Stimulated activated CD4-positive, alpha-beta T cell treated with anti-CD3 and anti-CD28 coated beads, Interleukin-4, amount 100 ng/mL, for 24 hours (primary cell): ENCODE measurements around the gene PKMYT1.
A peak's percentile ranks its signal among the peaks of the same experiment; 100 is the strongest.

ENCODE experiments used
- DNase-seq: peaks from one replicate; pipeline ENCODE4 v3.0.0-alpha.2; 2020

Gene PKMYT1

DNA sequence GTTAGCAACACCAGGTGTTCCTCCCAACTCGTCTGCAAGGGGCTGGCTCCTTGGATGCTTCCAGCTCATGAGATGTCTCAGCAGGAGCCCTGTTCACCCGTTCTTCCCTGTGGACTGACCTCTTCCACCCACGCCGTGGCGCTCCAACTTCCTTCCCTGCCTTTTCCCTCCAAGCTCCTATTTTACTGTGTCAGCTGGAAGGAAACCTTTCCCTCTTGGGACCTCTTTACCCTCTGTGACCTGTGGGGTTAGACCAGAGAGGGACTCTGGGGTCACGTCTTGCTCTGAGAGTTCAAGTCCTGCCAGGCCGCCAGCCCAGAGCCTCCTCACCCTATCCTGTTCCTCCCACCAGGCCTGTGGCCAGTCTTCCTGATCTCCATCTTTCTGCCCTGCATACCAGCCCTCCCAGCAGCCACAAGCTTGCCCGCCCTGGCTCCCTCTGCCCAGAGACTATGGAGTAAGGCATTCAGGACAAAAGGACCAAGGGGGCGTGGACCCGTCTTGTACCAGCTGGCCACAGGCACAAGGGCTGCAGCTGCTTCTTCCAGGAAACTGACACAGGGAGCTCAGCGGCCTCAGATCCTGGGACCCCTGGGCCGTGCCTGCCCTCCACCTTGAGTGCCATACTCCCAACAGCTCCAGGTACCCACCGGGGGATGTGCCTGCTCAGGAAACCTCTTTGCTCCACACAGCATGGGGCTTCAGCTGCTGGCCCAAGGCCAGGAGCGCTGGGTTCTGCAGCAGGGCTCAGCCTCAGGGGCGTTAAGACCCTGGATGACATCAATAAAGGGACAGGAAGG, 8.1 kb downstream of the PKMYT1 start:
- DNase-seq: no peak

DNA sequence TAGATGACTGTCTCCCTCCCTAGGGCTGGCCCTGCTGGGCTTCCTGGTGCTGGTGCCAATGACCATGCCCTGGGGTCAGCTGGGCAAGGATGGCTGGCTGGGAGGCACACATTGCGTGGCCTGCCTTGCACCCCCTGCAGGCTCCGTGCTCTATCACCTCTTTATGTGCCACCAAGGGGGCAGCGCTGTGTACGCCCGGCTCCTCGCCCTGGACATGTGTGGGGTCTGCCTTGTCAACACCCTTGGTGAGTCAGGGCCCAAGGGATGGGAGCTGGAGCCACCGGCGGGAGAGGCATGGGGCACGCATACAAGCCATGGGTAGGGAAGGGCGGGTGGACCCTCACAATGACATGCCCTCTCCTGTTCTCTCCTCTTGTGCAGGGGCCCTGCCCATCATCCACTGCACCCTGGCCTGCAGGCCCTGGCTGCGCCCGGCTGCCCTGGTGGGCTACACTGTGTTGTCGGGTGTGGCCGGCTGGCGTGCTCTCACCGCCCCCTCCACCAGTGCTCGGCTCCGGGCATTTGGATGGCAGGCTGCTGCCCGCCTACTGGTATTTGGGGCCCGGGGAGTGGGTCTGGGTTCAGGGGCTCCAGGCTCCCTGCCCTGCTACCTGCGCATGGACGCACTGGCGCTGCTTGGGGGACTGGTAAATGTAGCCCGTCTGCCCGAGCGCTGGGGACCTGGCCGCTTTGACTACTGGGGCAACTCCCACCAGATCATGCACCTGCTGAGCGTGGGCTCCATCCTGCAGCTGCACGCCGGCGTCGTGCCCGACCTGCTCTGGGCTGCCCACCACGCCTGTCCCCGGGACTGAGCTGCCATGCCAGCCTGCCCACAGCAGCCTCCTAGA, 8.9 kb downstream of the PKMYT1 start:
- DNase-seq: no peak

- no peak for DNase-seq
Measured at GRCh38 chr16:2970563-2970962, 9.7 kb downstream of the PKMYT1 start.

DNA sequence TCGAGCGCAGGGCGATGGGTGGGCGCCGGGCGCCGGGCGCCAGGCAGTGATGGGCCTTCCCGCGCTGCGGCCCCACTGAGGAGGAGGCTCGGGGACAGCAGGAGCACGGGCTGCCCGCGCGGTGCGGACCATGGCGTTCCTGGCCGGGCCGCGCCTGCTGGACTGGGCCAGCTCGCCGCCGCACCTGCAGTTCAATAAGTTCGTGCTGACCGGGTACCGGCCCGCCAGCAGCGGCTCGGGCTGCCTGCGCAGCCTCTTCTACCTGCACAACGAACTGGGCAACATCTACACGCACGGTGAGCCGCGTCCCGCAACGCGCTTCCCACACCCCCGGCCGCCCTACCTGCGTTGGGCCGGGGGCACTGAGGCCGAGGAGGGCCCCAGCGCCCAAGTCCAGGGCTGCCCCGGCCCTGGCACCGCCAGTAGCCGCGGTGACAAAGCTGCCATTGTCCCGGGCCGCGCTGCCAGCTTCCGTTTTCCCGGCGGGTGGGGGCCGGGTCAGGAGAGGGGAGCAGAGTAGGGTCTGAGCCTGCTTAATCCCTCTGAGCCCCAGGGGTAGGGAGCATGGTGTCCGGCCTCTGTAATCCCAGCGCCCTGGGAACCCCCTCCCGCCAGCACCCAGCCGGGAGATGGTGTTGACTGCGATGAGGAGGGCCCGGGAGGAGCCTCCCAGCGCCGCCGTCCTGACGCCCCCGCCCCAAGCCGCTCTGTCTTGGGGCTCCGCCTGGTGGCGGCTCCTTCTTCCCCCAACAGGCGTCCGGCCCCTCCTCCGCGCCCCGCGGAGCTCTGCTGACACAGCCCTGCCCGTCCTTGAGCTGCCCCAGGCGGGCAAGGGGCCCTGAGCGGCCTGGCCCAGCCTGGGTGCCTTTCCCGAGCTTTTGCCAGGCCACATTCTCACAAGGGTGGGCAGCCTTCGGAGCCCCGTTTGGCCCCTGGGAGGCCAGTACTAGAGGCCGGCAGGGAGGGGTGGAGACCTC, 10.4 kb downstream of the PKMYT1 start:
- DNase-seq: peak; percentile 79

- DNase-seq: peak; percentile 77
Measured at GRCh38 chr16:2968738-2969544, 11.3 kb downstream of the PKMYT1 start, which contains the start of gene PAQR4. TSS of gene PAQR4 (plus strand) at chr16:2969348. CDS start at chr16:2969675, 327 bp downstream.

- DNase-seq: no peak
Measured at GRCh38 chr16:2968368-2968737, 11.9 kb downstream of the PKMYT1 start.

DNA sequence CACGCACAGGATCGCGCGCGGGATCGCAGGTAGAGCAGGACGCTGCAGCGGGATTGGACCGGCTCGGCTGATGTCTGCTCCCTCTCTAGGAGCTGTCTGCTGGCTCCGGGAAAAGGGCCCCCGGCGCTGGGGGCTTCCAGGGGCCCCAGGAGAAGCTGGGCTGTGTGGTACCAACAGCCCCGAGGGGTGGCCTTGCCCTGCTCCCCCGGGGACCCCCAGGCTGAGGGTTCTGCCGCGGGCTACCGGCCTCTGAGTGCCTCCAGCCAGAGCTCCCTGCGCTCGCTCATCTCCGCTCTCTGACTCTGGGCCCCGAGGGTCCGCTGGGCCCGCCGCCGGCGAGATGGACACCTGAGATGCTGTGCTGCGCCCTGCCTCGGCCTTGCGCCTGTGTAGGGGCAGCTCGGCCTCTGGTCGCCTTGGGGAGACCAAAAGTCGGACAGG, 12.5 kb downstream of the PKMYT1 start:
- DNase-seq: no peak

GRCh38 chr16:2967211-2967631, 13.0 kb downstream of the PKMYT1 start:
- DNase-seq: no peak

DNA sequence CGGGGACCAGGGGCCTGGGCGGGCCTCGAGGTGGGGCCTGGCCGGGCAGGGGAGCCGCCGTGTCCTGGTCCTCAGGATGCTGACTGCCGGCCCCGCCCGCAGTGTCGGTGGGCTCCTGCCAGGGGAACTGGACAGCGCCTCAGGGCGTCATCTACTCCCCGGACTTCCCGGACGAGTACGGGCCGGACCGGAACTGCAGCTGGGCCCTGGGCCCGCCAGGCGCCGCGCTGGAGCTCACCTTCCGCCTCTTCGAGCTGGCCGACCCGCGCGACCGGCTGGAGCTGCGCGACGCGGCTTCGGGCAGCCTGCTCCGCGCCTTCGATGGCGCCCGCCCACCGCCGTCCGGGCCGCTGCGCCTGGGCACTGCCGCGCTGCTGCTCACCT, 13.4 kb downstream of the PKMYT1 start:
- no peak for DNase-seq

DNA sequence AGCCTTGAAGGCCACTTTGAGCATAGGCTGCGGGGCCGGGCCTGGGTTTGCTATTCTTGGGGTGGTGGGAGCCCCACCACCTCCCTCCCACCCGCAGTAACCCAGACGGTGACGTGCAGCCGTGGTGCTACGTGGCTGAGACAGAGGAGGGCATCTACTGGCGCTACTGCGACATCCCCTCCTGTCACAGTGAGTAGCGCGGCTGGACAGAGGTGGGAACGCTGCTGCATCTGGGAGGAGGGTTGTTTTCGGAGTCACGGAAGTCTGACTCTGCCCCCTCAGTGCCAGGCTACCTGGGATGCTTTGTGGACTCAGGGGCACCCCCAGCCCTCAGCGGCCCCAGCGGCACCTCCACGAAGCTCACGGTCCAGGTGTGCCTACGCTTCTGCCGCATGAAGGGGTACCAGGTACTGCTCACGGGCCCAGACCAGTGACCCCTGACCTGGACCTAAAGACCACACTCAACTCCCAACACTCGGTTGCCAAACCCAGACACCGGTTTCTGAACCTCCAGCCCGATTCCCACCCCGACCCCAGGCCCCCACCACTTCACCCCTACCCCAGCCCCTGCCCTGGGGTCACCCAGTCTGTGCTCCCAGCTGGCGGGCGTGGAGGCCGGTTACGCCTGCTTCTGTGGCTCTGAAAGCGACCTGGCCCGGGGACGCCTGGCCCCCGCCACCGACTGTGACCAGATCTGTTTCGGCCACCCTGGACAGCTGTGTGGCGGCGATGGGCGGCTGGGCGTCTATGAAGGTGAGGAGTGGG, 14.0 kb downstream of the PKMYT1 start:
- DNase-seq: no peak

DNA sequence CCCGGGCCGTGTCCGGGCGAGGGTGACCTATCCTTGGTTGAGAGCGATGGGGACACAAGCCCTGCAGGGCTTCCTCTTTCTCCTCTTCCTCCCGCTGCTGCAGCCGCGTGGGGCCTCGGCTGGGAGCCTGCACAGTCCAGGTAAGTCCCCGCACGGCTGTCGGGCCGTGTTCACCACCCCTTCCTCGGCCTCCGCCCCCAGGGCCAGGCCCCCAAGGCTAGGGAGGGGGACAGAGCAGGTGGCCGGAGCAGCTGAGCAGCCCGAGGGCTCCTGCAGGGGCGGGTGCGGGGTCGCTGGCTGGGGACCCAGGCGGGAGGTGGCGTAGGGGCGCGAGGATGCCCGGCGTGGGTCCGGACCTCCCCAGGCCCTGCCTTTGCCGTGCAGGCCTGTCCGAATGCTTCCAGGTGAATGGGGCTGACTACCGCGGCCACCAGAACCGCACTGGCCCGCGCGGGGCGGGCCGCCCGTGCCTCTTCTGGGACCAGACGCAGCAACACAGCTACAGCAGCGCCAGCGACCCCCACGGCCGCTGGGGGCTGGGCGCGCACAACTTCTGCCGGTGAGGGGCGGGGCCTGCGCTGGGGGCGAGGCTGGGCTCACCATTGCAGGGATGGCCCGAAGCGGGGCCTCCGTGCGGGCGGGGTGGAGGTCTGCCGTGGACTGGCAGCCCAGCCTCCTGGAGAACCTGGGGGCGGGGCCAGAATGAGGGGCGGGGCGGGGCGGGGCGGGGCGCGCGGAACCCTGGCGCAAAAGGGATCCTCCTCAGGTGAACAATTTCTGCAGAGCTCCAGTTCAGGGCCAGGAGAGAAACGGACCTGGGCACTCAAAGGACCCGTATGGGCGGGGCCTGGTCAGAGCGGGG, 15.5 kb downstream of the PKMYT1 start:
- peak; percentile 51 for DNase-seq

DNA sequence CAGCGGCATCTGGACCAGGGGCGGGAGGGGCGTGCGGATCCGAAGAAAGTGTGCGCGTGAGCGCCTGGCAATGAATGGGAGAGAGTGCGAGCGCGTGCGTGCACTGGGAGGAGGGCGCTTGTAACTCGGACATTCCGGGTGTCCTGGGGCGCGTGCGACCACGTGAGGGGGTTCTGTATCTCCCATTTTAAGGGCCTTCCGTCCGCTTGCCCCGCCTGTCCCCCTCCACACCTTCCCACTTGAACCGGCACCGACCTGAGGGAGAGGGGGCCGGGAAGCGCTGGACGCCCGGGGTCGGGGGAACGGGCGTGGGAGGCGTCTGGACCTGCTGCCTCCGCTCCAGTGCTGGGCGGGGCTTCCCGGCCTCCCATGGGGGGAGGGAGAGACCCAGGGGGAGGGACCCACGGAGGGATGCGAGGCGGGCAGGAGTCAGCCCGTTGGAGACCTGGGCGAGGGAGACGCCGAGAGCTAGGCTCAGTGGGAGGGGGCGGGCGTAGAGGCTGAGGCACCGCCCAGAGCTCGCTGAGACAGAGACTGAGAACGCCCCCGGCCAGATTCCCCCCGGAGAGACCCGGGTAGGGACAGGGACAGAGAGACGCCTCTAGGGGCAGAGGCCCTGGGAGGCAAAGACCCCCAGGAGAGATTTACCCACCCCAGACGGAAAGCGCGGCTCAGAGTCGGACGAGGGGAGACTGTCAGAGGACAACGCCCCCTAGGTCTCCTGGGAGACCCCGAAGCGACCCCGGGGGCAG, 16.3 kb downstream of the PKMYT1 start, which contains the start of gene KREMEN2:
Gene KREMEN2, plus strand, starts transcription at position 553 of the 752 bp plus-strand sequence. CDS start 246 bp downstream, outside the sequence.
- peak; percentile 44 for DNase-seq

- no peak for DNase-seq
Measured at GRCh38 chr16:2963074-2963722, 17.0 kb downstream of the PKMYT1 start.

DNA sequence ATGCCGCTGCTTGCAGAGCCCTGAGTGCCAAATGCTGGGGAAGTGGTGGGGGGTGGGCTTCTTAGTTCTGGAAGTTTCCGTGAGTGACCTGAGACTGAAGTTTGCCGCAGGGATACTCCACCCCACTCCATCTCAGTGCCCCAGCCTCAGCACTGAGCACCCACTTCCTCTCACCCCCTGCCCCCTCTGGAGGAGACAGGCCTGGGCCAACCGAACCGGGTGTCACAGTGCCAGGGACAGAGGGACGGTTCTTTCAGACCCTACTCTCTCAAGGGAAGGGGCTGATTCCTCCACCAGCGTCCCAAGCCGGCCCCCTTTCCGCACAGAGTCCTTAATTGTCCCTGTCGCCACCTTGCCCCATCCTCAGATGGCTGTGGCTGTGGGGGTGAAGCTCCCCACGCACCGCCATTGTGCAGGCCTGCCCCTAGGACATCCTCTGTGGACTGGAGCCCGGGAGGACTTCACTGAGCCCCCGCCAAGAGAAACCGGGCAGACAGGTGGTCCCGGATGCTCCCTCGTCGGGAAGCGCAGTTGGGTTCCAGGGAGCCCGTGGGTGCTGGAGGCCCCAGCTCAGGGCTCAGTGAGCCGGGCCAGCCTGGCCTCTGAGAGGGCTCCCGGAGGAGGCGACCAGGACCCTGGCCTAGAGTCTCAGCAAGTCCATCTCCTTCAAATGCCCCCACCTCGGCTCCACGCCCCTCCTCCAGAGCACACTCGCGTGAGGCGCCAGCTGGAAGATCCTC, 17.7 kb downstream of the PKMYT1 start:
- DNase-seq: no peak

- no peak for DNase-seq
Measured at GRCh38 chr16:2960183-2961010, 19.8 kb downstream of the PKMYT1 start.

GRCh38 chr16:2959206-2959605, 21.0 kb downstream of the PKMYT1 start:
- DNase-seq: no peak

DNA sequence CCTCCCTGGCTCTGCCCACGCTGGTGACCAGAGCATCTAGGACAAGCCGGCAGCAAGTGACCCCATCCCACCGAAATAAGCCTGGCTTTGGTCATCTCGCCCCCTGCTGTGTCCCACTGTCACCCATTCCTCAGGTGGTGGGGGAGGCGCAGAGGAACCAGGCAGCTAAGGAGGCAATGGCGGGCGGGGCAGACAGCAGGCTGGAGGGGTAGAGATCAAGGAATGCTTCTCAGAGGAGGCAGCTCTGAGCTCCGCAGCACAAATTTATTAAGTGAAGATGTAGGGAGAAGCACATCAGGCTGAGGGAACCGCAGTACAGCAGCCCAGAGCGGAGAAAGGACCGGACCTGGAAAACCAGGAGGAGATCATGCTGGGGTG, 23.7 kb downstream of the PKMYT1 start:
- DNase-seq: no peak
